Subcutaneous abdominal adipose tissue (tissue), 5 donors: Measurements from ENCODE around the gene ATXN1L.

Experiments
- H3K27ac ChIP-seq: one replicate; pipeline ENCODE4 v1.7.0; 2013; ENCODE audit warnings: low read depth, mild to moderate bottlenecking, inconsistent platforms, low read length, moderate library complexity
- H3K27me3 ChIP-seq, 5 donors: one replicate each; pipeline ENCODE4 v1.7.0; 2013; ENCODE audit warnings: low read length in 5 of 5, inconsistent platforms in 1 of 5; ENCODE audit not compliant: control insufficient read depth in 5 of 5, insufficient read depth in 4 of 5
- H3K36me3 ChIP-seq, 5 donors: one replicate each; pipeline ENCODE4 v1.7.0; 2013; ENCODE audit warnings: low read length in 5 of 5; ENCODE audit not compliant: control insufficient read depth in 5 of 5, insufficient read depth in 5 of 5
- H3K4me1 ChIP-seq, 5 donors: one replicate each; pipeline ENCODE4 v1.7.0; 2013; ENCODE audit warnings: low read length in 5 of 5, mild to moderate bottlenecking in 3 of 5, moderate library complexity in 1 of 5; ENCODE audit not compliant: control insufficient read depth in 5 of 5, insufficient read depth in 5 of 5
- H3K4me3 ChIP-seq, 5 donors: one replicate each; pipeline ENCODE4 v1.7.0; 2013; ENCODE audit warnings: low read length in 5 of 5, low read depth in 1 of 5
- H3K9ac ChIP-seq, 5 donors: one replicate each; pipeline ENCODE4 v1.7.0; 2013; ENCODE audit warnings: low read length in 5 of 5, mild to moderate bottlenecking in 4 of 5, moderate library complexity in 3 of 5
- H3K9me3 ChIP-seq, 5 donors: one replicate each; pipeline ENCODE4 v1.7.0; 2013; ENCODE audit warnings: low read length in 5 of 5; ENCODE audit not compliant: control insufficient read depth in 5 of 5
- donor health status: healthy.
- donor health status: healthy.
- donor health status: healthy.
- donor health status: healthy.
- donor health status: healthy.

The ATXN1L gene

DNA sequence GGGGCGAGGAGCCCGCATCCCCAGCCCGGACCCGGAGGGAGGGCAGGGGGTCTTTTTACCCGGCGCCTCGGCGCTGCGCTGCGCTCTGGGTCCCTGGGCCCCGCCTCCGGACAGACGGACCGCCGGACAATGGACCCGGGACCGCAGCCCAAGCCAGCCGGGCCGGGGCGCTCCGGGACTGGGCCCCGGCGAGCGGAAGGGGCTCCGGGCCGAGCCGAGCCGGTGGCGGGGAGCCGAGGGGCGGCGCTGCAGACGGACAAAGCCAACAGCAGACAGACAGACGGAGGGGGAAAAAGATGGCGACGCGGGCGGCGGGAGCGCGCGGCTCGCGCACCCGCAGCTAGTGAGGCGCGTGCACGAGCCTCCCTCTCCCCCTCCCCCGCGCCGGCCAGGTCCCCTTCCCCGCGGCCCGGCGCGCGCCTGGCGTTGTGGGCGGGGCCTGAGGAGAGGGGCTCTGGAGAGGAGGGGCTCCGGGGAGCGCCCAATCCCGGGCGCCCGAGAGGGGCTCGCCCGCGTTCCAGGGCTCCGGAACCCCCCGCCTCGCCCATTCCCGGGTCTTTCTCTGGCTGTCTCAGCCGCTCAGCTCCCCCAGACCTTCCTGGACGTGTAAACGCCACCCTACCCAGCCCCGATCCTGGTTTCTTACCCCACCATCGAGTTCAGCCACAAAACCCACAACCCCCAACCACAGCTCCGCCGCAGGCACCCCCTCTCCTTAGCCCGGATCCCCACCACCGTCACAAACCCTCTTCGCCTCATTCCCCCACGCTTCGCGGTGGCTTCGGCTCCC is 38.3 kb downstream of the ATXN1L start, which contains the start of gene ZNF821:
Gene ZNF821, minus strand, starts transcription at position 334 of the 790 bp plus-strand sequence. CDS start 4,236 bp downstream, outside the sequence.
- H3K9ac ChIP-seq, result peak within 1 kb of the TSS; percentile 68 to 96 (median 93)

DNA sequence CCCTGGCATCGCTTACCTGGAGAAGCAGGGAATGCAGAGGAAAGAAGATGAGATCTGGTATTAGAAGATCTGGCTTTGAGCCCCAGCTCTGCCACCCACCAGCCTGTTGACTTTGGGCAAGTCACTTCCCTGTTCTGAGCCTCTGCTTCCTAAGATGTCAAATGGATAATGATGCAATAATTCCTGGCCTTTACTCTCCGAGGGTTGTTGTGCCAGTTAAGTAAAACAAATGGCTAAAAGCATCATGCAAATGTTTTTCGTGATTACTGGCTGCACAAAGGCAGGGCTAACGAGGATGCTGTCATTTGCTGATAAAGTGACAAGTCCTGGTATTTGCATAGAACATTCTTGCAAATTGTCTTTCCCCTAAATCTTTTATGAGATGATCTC is 39.5 kb downstream of the ATXN1L start:
- no peaks in the 10 kb centered on the region for H3K27me3 ChIP-seq
- H3K27ac ChIP-seq, result no peak overlapping the region
- no peak overlapping the region for H3K9ac ChIP-seq
- H3K4me1 ChIP-seq, result peaks cover 3 to 28% (median 22%) of the 10 kb centered on the region in 5 donors
- H3K9me3 ChIP-seq, result no peaks in the 10 kb centered on the region
- peak overlapping the region in 1 of 5 donors; percentile 73 for H3K4me3 ChIP-seq
- peaks cover 0 to 8% (median 2%) of the 10 kb centered on the region in 5 donors for H3K36me3 ChIP-seq

More for the DNA sequence above, 38.3 kb downstream of the ATXN1L start, which contains the start of gene ZNF821:
- Histone ChIP-seq H3K4me3 (peak within 1 kb of the TSS; percentile 73 to 88 (median 81)), H3K27ac (peak within 1 kb of the TSS; percentile 89), H3K9me3 (no peaks in the 10 kb centered on the region), H3K27me3 (no peaks in the 10 kb centered on the region), H3K4me1 (peaks cover 3 to 28% (median 24%) of the 10 kb centered on the region in 5 donors), H3K36me3 (peaks cover 6 to 18% (median 10%) of the 10 kb centered on the region in 5 donors)

DNA sequence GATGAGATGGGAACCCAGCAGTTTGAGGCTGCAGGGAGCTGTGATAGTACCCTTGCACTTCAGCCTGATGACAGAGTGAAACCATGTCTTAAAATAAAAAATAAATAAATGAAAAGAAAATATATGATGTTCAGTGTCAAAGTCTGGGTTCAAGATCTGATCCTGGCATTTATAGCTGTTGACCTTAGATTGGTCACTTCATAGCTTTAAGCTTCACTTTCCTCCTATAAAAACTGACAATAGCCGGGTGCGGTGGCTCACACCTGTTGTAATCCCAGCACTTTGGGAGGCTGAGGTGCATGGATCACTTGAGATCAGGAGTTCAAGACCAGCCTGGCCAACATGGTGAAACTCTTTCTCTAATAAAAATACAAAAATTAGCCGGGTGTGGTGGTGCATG is 43.4 kb downstream of the ATXN1L start:
- no peaks in the 10 kb centered on the region for H3K36me3 ChIP-seq
- H3K4me1 ChIP-seq, result peaks cover 0 to 17% (median 13%) of the 10 kb centered on the region in 5 donors
- no peak overlapping the region for H3K27ac ChIP-seq
- H3K9ac ChIP-seq, result no peak overlapping the region
- no peak overlapping the region for H3K4me3 ChIP-seq
- H3K9me3 ChIP-seq, result no peaks in the 10 kb centered on the region
- no peaks in the 10 kb centered on the region for H3K27me3 ChIP-seq

DNA sequence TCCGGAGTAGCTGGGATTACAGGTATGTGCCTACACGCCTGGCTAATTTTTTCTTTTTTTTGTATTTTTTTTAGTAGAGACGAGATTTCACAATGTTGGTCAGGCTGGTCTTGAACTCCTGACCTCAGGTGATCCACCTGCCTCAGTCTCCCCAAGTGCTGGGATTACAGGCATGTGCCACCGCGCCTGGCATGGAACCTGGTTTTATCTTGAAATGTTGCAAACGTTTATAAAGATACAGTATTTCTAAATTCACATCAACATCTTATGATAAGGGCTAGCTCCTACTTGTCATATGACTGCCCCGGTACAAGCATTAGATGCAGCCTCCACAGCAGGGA is 48.1 kb downstream of the ATXN1L start:
- peak overlapping the region; percentile 67 to 98 (median 88) for H3K4me3 ChIP-seq
- H3K27me3 ChIP-seq, result no peaks in the 10 kb centered on the region
- peak overlapping the region; percentile 99 for H3K27ac ChIP-seq
- H3K36me3 ChIP-seq, result no peaks in the 10 kb centered on the region
- H3K9me3 ChIP-seq, result no peaks in the 10 kb centered on the region
- H3K9ac ChIP-seq, result peak overlapping the region in 4 of 5 donors; percentile 59 to 98 (median 91)
- peaks cover 0 to 34% (median 26%) of the 10 kb centered on the region in 5 donors for H3K4me1 ChIP-seq

DNA sequence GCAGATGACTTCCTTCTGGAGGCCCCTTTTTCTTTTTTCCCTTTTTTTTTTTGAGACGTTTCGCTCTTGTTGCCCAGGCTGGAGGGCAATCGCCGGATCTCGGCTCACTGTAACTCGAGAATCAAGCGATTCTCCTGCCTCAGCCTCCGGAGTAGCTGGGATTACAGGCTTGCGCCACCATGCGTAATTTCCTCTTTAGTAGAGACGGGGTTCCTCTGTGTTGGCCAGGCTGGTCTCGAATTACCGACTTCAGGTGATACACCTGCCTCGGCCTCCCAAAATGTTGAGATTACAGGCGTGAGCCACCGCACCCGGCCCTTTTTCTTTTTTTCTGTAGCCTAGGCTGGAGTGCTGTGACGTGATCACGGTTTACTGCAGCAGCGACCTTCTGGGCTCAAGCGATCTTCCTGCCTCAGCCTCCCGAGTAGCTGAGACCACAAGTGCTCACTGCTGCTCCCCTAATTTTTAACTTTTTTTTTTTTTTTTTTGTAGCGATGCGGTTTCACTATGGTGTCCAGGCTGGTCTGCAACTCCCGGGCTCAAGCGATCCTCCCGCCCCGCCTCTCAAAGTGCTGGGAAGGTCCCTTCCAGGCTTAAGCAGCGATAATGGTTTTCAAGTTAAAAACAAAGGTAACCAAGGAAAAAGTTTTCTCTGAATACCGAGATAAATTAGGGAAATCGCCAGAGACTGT is 48.6 kb downstream of the ATXN1L start:
- Histone ChIP-seq H3K27ac (peak overlapping the region; percentile 99), H3K4me1 (peaks cover 0 to 34% (median 28%) of the 10 kb centered on the region in 5 donors)

DNA sequence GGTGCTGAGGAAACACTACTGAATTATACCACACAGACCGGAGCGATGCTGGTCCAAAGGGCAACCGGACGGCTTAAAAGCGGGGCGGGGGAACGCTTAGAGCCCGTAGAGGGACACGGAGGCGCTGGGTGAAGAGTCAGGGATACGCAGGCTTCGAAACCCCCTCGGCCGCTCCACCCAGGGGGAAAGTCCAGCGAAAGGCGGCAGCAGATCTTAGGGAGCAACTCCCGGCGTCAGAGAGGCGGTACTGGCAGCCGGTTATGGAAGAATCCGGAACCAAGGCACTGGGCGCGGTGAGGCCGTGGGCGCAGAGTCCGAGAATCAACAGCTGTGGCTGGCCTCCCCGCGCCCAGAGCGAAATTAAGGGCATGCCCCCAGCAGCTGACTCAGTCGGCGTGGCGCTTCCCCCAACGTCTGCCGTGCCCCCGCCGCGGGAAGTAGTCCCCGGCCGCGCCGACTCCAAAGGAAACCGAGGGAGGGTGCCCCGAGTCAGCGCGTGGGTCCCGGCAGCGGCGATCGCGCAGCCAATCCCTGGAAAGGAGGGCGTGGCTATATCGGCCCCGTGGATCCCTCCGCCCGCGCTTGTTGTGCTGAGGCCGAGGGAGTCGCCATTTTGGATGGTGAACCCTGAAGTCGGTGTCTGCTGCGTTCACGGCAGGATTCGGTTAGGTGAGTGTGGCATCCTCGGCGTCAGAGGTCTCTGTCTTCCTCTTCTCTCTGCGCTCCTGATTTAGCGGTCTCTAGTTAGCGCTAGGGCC is 49.3 kb downstream of the ATXN1L start, which contains the start of gene IST1:
Gene IST1, plus strand, starts transcription at position 611 of the 758 bp plus-strand sequence. CDS start 20,110 bp downstream, outside the sequence.
- H3K27ac ChIP-seq, result peak within 1 kb of the TSS; percentile 99
- H3K36me3 ChIP-seq, result no peaks in the 10 kb centered on the region
- H3K4me1 ChIP-seq, result peaks cover 0 to 38% (median 33%) of the 10 kb centered on the region in 5 donors
- peak within 1 kb of the TSS; percentile 95 to 98 (median 98) for H3K9ac ChIP-seq
- H3K4me3 ChIP-seq, result peak within 1 kb of the TSS; percentile 88 to 99 (median 97)
- H3K27me3 ChIP-seq, result no peaks in the 10 kb centered on the region
- no peaks in the 10 kb centered on the region for H3K9me3 ChIP-seq

More for the DNA sequence above, 48.6 kb downstream of the ATXN1L start:
- H3K9ac ChIP-seq, result peak overlapping the region; percentile 84 to 98 (median 98)
- H3K27me3 ChIP-seq, result no peaks in the 10 kb centered on the region
- H3K4me3 ChIP-seq, result peak overlapping the region; percentile 67 to 98 (median 88)
- H3K9me3 ChIP-seq, result no peaks in the 10 kb centered on the region
- H3K36me3 ChIP-seq, result no peaks in the 10 kb centered on the region

DNA sequence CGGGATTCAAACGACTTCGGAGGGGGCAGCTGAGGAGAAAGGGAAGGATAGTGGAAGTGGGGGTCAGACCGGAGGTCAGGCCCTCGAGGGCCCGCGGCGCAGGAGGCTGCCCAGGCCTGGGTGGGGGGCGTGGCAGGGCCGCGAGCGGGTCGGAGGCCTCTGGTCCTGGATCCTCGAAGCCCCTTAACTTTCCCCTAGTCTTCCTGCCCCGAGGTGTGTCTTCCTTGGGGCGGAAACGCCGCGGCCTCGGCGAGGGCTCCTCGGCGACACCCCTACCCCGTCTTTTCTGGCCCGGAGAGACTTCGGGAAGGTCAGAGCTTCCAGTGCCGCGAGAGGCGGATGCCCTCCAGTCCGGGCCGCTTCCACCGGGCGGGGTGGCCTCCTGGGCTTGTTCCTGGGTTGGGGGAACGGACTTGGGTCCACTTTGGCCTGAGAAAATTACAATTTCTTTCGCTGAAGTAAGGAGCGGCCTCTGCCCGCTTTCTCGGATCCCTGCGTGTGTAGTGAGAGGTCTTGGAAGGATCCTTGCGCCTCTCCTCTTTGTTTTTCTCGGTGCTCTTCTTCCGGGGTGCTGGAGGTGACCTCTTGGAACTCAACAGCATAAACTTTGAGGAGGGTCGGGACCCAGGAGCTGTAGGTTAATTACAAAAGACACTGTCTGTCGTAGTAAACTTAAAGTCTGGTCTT is 50.0 kb downstream of the ATXN1L start:
- H3K27ac ChIP-seq, result peak overlapping the region; percentile 99
- H3K9ac ChIP-seq, result peak overlapping the region; percentile 73 to 98 (median 95)
- no peaks in the 10 kb centered on the region for H3K9me3 ChIP-seq
- peaks cover 0 to 45% (median 37%) of the 10 kb centered on the region in 5 donors for H3K4me1 ChIP-seq
- H3K4me3 ChIP-seq, result peak overlapping the region; percentile 88 to 99 (median 97)
- H3K36me3 ChIP-seq, result no peaks in the 10 kb centered on the region
- no peaks in the 10 kb centered on the region for H3K27me3 ChIP-seq

DNA sequence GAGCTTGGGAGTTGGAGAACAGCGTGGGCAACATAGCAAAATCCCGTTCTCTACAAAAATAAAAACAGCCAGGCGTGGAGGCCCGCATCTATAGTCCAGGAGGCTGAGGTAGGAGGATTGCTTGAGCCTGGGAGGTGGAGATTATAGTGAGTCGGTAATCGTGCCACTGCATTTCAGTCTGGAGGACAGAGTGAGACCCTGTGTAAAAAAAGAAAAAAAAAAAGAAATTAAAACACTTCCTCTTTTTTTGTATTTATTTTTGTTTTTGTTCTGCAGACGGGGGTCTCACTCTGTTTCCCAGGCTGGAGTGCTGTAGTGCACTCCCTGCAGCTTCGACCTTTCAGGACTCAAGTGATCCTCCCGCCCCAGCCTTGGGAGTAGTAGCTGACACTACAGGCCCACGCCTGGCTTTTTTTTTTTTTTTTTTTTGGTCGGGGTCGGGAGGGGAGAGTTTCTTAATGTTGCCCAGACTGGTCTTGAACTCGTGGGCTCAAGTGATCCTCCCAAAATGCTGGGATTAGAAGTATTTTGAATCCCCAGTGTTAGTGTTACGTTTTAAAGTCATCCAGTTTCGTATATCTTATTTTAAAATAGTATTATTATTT is 51.1 kb downstream of the ATXN1L start:
- Histone ChIP-seq H3K9me3 (no peaks in the 10 kb centered on the region), H3K9ac (peak overlapping the region; percentile 73 to 98 (median 95)), H3K27me3 (no peaks in the 10 kb centered on the region), H3K27ac (peak overlapping the region; percentile 99), H3K36me3 (no peaks in the 10 kb centered on the region), H3K4me1 (peaks cover 0 to 47% (median 37%) of the 10 kb centered on the region in 5 donors), H3K4me3 (peak overlapping the region; percentile 88 to 98 (median 95))

DNA sequence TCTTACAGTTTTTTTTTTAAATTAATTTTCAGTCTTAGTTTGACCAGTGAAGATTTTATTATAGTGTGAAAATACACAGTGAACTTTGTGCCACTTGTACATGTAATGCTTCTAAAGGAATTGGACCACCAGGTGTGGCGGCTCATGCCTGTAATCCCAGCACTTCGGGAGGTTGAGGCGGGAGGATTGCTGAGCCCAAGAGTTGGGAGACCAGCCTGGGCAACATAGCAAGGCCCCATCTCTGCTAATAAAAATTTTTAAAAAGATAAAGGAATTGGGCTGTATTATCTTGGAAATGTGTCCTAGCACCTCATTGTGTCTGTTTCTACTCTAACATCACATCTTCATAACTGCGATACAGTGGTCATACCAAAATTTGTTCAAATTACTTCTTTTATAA is 53.4 kb downstream of the ATXN1L start:
- Histone ChIP-seq H3K4me3 (no peak overlapping the region), H3K4me1 (peaks cover 0 to 44% (median 33%) of the 10 kb centered on the region in 5 donors), H3K27ac (no peak overlapping the region), H3K36me3 (no peaks in the 10 kb centered on the region), H3K27me3 (no peaks in the 10 kb centered on the region), H3K9ac (no peak overlapping the region), H3K9me3 (no peaks in the 10 kb centered on the region)
